ENCODE measurements around the gene PSMA7.

PSMA7 gene

DNA sequence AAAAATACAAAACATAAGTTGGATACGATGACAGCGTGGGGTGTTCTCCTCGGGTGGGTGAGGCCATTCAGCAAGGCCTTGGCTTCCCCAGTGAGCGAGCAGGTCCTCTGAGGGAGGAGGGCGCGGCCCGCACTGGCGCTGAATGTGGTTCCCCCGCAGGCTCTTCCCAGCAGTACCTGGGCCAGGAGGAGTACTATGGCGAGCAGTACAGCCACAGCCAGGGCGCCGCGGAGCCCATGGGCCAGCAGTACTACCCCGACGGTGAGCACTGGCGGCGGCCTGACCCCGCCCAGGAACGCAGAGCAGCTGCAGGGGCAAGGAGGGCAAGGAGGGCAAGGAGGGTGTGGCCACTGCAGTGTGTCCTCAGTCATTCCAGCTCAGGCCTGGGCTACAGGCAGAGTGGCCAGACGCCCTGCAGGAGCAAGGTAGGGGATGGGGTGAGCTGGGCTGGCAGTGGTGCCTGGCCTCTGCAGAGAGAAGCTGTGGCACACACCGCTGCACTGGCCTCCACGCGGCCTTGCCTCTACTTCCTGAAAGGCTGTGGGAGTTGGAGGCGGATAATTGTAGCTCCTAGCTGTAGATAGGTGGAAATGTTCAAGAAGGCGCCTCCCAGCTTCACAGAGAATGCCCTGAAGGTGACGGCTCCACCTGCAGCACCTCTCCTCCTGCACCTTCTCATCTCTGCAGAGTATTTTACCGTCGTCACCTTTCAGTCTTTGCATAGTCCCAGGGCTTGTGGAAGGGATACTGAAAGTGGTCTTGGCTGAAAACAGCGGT is 21.0 kb upstream of the PSMA7 start:
- H3K27me3 ChIP-seq (ENCODE audit: insufficient read depth, low read depth, severe bottlenecking) = no peaks in the 10 kb centered on the region
- H3K4me3 ChIP-seq (ENCODE audit: low read depth, low read length) = no peak overlapping the region
- TF ChIP-seq CTCF (IDR thresholded peaks at IDR 0.05; ENCODE audit: low read depth, low read length) = no peak
- no peaks in the 10 kb centered on the region for H3K9me3 ChIP-seq (ENCODE audit: severe bottlenecking)
- no peak for DNase-seq
- no peak overlapping the region for H3K27ac ChIP-seq
- peaks cover 75% of the 10 kb centered on the region for H3K36me3 ChIP-seq

DNA sequence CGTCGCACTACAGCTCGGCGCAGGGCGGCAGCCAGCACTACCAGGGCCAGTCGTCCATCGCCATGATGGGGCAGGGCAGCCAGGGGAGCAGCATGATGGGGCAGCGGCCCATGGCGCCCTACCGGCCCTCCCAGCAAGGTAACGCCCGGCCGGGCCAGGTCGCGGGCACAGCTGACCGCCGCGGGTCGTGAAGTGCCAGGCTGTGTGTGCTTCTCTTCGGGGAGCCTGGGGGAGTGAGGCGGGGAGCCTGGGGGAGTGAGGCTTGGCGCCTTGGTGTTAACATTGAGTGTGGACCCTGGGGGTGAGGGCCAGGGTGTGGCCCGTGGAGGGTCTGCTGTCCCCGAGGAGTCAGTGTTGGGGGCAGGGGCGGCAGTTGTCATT is 20.3 kb upstream of the PSMA7 start:
- H3K27ac ChIP-seq = no peak overlapping the region
- H3K4me3 ChIP-seq (ENCODE audit: low read depth, low read length) = no peak overlapping the region
- TF ChIP-seq CTCF (IDR thresholded peaks at IDR 0.05; ENCODE audit: low read depth, low read length) = no peak
- DNase-seq = no peak
- H3K9me3 ChIP-seq (ENCODE audit: severe bottlenecking) = no peaks in the 10 kb centered on the region
- H3K36me3 ChIP-seq = peaks cover 72% of the 10 kb centered on the region
- no peaks in the 10 kb centered on the region for H3K27me3 ChIP-seq (ENCODE audit: insufficient read depth, low read depth, severe bottlenecking)

DNA sequence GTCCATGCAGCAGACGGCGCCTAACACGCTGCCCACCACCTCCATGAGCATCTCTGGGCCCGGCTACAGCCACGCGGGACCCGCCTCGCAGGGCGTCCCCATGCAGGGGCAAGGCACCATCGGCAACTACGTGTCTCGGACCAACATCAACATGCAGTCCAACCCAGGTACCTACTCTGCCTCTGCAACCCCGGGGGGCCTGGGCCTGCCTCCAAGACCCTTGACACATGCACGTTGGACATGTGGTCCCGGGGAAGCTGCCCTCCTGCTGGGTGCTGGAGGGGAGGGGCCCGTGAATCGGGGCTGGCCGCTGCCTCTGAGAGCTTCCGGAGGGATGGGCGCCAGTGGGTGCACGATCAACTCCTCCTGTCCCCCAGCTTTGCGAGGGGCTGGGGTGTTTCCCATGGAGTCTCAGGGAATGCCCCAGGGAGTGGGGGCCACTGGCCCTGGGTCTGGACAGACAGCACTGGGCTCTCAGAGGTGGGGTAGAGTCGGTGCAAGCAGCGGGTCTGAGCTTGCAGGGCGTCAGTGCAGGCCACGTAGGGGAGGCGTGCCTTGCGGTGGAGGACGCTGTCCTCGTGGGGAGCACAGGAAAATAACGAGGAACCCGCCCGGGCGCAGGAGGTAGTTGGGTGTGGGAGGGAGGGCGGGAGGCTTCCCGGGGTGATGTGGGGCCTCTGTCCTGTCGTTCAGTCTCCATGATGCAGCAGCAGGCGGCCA is 19.7 kb upstream of the PSMA7 start:
- H3K9me3 ChIP-seq (ENCODE audit: severe bottlenecking) = no peaks in the 10 kb centered on the region
- H3K27me3 ChIP-seq (ENCODE audit: insufficient read depth, low read depth, severe bottlenecking) = no peaks in the 10 kb centered on the region
- no peak overlapping the region for H3K27ac ChIP-seq
- no peak overlapping the region for H3K4me3 ChIP-seq (ENCODE audit: low read depth, low read length)
- no peak for TF ChIP-seq CTCF (IDR thresholded peaks at IDR 0.05; ENCODE audit: low read depth, low read length)
- peaks cover 72% of the 10 kb centered on the region for H3K36me3 ChIP-seq
- no peak for DNase-seq

- Histone ChIP-seq H3K27ac (no peak overlapping the region), H3K27me3 (ENCODE audit: insufficient read depth, low read depth, severe bottlenecking) (no peaks in the 10 kb centered on the region), H3K4me3 (ENCODE audit: low read depth, low read length) (no peak overlapping the region), H3K36me3 (peaks cover 71% of the 10 kb centered on the region), H3K9me3 (ENCODE audit: severe bottlenecking) (no peaks in the 10 kb centered on the region)
- TF ChIP-seq CTCF (IDR thresholded peaks at IDR 0.05; ENCODE audit: low read depth, low read length) = no peak
- DNase-seq = no peak
These were observed 18.2 kb upstream of the PSMA7 start for GRCh38 chr20:62161347-62161746.

DNA sequence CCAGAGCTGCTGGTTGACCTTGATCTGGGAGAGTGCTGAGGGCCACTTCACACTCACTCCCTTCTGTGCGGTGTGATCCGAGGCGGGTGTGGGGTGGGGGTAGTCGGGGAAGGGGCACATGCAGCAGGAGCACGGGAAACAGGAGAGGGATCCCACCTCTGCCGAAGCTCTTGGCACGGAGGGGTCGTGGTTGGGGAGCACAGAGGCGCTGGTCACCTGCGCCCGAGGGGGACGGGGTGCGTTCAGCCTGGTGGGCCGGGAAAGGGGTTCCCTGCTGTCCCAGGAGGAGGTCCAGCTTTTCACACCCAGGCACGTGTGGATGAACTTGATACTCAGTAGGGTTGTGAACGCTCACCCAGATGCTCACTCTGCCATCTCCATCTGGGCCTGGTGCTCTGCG is 17.7 kb upstream of the PSMA7 start:
- H3K4me3 ChIP-seq (ENCODE audit: low read depth, low read length) = no peak overlapping the region
- no peak for TF ChIP-seq CTCF (IDR thresholded peaks at IDR 0.05; ENCODE audit: low read depth, low read length)
- H3K27me3 ChIP-seq (ENCODE audit: insufficient read depth, low read depth, severe bottlenecking) = no peaks in the 10 kb centered on the region
- H3K36me3 ChIP-seq = peaks cover 66% of the 10 kb centered on the region
- H3K27ac ChIP-seq = no peak overlapping the region
- no peaks in the 10 kb centered on the region for H3K9me3 ChIP-seq (ENCODE audit: severe bottlenecking)
- no peak for DNase-seq

All from WERI-Rb-1 (cell line).